ENCODE results near the gene ICE2. TPM values are rescaled to one million over a fixed set of nuclear protein-coding genes. Genes with fewer than 3 reads are reported as not detected.

ICE2 gene
- total RNA-seq, 1 experiment from 2014 or later: 62.8 TPM

GRCh38 chr15:60520825-60521368 lies 42.0 kb upstream of the ICE2 start (continued):
- TF ChIP-seq, protein P1, sequence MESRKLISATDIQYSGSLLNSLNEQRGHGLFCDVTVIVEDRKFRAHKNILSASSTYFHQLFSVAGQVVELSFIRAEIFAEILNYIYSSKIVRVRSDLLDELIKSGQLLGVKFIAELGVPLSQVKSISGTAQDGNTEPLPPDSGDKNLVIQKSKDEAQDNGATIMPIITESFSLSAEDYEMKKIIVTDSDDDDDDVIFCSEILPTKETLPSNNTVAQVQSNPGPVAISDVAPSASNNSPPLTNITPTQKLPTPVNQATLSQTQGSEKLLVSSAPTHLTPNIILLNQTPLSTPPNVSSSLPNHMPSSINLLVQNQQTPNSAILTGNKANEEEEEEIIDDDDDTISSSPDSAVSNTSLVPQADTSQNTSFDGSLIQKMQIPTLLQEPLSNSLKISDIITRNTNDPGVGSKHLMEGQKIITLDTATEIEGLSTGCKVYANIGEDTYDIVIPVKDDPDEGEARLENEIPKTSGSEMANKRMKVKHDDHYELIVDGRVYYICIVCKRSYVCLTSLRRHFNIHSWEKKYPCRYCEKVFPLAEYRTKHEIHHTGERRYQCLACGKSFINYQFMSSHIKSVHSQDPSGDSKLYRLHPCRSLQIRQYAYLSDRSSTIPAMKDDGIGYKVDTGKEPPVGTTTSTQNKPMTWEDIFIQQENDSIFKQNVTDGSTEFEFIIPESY (IDR thresholded peaks at IDR 0.05; ENCODE audit: extremely low read depth, insufficient replicate concordance, low read length): no peak

- H2AFZ ChIP-seq (ENCODE audit: low read depth, low read length, poor library complexity, severe bottlenecking): no peak overlapping the region
Measured at GRCh38 chr15:60520013-60520824, 41.3 kb upstream of the ICE2 start.

More at GRCh38 chr15:60520013-60520824, 41.3 kb upstream of the ICE2 start:
- no peak overlapping the region for H3K27ac ChIP-seq (ENCODE audit: low read depth, low read length)
- H3K79me2 ChIP-seq (ENCODE audit: insufficient read depth, low read length): no peaks in the 10 kb centered on the region
- DNase-seq (ENCODE audit: low read depth, low spot score) (peak; percentile 16), ATAC-seq (peak; percentile 68)
- no peak overlapping the region for H3K4me3 ChIP-seq (replicated peaks in 1 of 2; ENCODE audit: low read depth in 1 of 2, low read length in 2 of 2)
- intact Hi-C loops (cut with micrococcal nuclease): loop anchor here (1.0 to 10.0 kb wide), 5 partner anchors 161 to 825 kb away; no protein-coding TSS in a partner anchor
- POLR2A ChIA-PET: no interaction called here
- no peaks in the 10 kb centered on the region for H4K20me1 ChIP-seq (ENCODE audit: insufficient read depth)
- H3K4me2 ChIP-seq (ENCODE audit: low read length): peak overlapping the region; percentile 43
- CTCF ChIA-PET: interaction anchor here (0.6 to 3.3 kb wide), 26 partner anchors 8 to 829 kb away, joined by 3 to 76 read pairs (median 4); no protein-coding TSS in a partner anchor
- no peaks in the 10 kb centered on the region for H3K9me2 ChIP-seq (ENCODE audit: insufficient read depth)
- H3K27me3 ChIP-seq (ENCODE audit: insufficient read depth, low read length): no peaks in the 10 kb centered on the region
- no peak for TF ChIP-seq EGR1 (IDR thresholded peaks at IDR 0.05; ENCODE audit: low read depth)
- no peak for TF ChIP-seq JUND (IDR thresholded peaks at IDR 0.05)
- TF ChIP-seq FOSL1 (IDR thresholded peaks at IDR 0.05; ENCODE audit: low read depth): peak; percentile 20; the same call in 1 of the 2 replicates
- H3K36me3 ChIP-seq (ENCODE audit: control insufficient read depth in 1 of 2, insufficient read depth in 2 of 2, low read length in 2 of 2): no peaks in the 10 kb centered on the region
- no peak overlapping the region for H3K9ac ChIP-seq (ENCODE audit: low read length)
- RAD21 ChIA-PET (ENCODE audit: low non-redundant PET in 1 of 2, low total read pairs in 2 of 2, uncharacterized antibody in 2 of 2, unreplicated experiment in 2 of 2): interaction anchor here (0.9 to 1.1 kb wide), 5 partner anchors 161 to 829 kb away, joined by 3 to 5 read pairs (median 4); no protein-coding TSS in a partner anchor
- H3K9me3 ChIP-seq (ENCODE audit: control insufficient read depth in 1 of 2, insufficient read depth in 1 of 2, low read depth in 1 of 2, low read length in 2 of 2): no peaks in the 10 kb centered on the region
- peaks cover 3 to 15% of the 10 kb centered on the region in 2 experiments; a peak in 2 of 4 replicates for H3K4me1 ChIP-seq (ENCODE audit: control insufficient read depth in 1 of 2, insufficient read depth in 2 of 2, low read length in 2 of 2)
- no TSS peak for BruUV-seq (replicated peaks)

All from HCT116 (cell line).